Measurements from ENCODE around the gene LRFN4. TPM values are rescaled to one million over a fixed set of nuclear protein-coding genes. Genes with fewer than 3 reads are reported as not detected.

Gene LRFN4
- total and polyA plus RNA-seq, 10 of the 15 experiments (the other 5 are each of a cell fraction or from before 2014, with no cell fraction given): 0.03 to 43.8 (median 4.9) TPM

DNA sequence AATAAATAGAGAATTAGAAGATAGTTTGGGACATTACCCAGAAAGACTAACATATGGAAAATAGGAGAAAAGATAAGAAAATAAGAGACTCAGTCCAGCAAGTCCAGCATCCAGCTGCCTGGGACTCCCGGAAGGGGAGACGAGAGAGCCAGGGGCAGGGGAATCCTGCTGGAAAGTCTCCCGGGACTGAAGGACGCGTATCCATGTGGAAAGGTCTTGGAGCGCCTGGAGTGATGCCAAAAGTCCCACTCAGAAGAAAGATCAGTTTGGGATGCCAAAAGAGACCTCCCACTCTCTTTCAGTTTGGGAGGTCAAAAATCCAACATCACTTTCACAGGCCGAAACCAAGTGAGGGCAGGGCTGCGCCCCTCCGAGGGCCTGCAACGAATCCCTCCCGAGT lies 30.7 kb downstream of the LRFN4 start:
- ChIA-PET POLR2A (interaction anchor here (0.6 kb wide), 1 partner anchor 762 kb away, joined by 4 read pairs; no protein-coding TSS in a partner anchor), RAD21 (ENCODE audit: unreplicated experiment) (no interaction called here), CTCF (interaction anchor here (0.7 to 0.9 kb wide), 2 partner anchors 22 to 191 kb away, joined by 3 read pairs; no protein-coding TSS in a partner anchor), SMC1A (ENCODE audit: uncharacterized antibody, unreplicated experiment) (no interaction called here)
- Histone ChIP-seq H3K27me3 (replicated peaks in 1 of 2; ENCODE audit: control insufficient read depth in 2 of 2, insufficient read depth in 2 of 2, low read length in 1 of 2) (peaks cover 0 to 2% of the 10 kb centered on the region in 2 experiments; a peak in 2 of 4 replicates), H3K4me2 (ENCODE audit: control insufficient read depth, insufficient read depth) (no peak overlapping the region), H3K9ac (ENCODE audit: control insufficient read depth, insufficient read depth, low read length) (no peak overlapping the region), H3K4me3 (no peak overlapping the region), H2AFZ (ENCODE audit: control insufficient read depth, low read depth, low read length) (no peak overlapping the region), H3K79me2 (ENCODE audit: control insufficient read depth, insufficient read depth, low read length) (no peaks in the 10 kb centered on the region), H3K36me3 (ENCODE audit: control insufficient read depth in 2 of 2, insufficient read depth in 2 of 2, low read length in 1 of 2) (no peaks in the 10 kb centered on the region), H3K4me1 (ENCODE audit: control insufficient read depth, insufficient read depth, low read length) (peaks cover 10% of the 10 kb centered on the region), H3K27ac (ENCODE audit: control insufficient read depth, insufficient read depth) (no peak overlapping the region), H3K9me3 (replicated peaks; ENCODE audit: control insufficient read depth, insufficient read depth, low read length) (no peaks in the 10 kb centered on the region), H4K20me1 (ENCODE audit: control insufficient read depth, insufficient read depth) (no peaks in the 10 kb centered on the region; the same call in 1 of the 2 replicates)
- BruUV-seq (replicated peaks): no TSS peak
- intact Hi-C loops (cut with micrococcal nuclease; ENCODE audit: unreplicated experiment): no loop called here
- WGBS (ENCODE audit: insufficient coverage, insufficient replicate concordance, low lambda C conversion rate, missing lambda C conversion rate): 88% methylated on average over 11 of the region's 11 CpGs
- FAIRE-seq: no peak
- in situ Hi-C loops (cut with MboI): no loop called here
- no peak for ATAC-seq
- no peak for DNase-seq (ENCODE audit: low read depth, low spot score)
- TF ChIP-seq GATAD2B (conservative IDR thresholded peaks at IDR 0.05; ENCODE audit: low read depth): no peak
- no peak for TF ChIP-seq PRDM15 (CRISPR knock-in tag; IDR thresholded peaks at IDR 0.05)
- no peak for TF ChIP-seq FOXM1 (IDR thresholded peaks at IDR 0.05; ENCODE audit: low read depth, low read length)
- TF ChIP-seq NRF1 (conservative IDR thresholded peaks at IDR 0.05; ENCODE audit: low read depth, low read length): no peak
- TF ChIP-seq, protein P1, sequence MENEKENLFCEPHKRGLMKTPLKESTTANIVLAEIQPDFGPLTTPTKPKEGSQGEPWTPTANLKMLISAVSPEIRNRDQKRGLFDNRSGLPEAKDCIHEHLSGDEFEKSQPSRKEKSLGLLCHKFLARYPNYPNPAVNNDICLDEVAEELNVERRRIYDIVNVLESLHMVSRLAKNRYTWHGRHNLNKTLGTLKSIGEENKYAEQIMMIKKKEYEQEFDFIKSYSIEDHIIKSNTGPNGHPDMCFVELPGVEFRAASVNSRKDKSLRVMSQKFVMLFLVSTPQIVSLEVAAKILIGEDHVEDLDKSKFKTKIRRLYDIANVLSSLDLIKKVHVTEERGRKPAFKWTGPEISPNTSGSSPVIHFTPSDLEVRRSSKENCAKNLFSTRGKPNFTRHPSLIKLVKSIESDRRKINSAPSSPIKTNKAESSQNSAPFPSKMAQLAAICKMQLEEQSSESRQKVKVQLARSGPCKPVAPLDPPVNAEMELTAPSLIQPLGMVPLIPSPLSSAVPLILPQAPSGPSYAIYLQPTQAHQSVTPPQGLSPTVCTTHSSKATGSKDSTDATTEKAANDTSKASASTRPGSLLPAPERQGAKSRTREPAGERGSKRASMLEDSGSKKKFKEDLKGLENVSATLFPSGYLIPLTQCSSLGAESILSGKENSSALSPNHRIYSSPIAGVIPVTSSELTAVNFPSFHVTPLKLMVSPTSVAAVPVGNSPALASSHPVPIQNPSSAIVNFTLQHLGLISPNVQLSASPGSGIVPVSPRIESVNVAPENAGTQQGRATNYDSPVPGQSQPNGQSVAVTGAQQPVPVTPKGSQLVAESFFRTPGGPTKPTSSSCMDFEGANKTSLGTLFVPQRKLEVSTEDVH (IDR thresholded peaks at IDR 0.05; ENCODE audit: low read depth, partially characterized antibody): no peak
- no peak for TF ChIP-seq SP1 (IDR thresholded peaks at IDR 0.05; ENCODE audit: low read depth, low read length)
